Fibroblast of pulmonary artery (primary cell): ENCODE data around the gene HOXD11.

ENCODE experiments used
- DNase-seq: peaks from one replicate; pipeline ENCODE4 v3.0.0-alpha.2; 2010; ENCODE audit warnings: low read depth
- H3K4me3 ChIP-seq: replicated peaks from 2 replicates; pipeline ENCODE4 v1.5.1; 2011; ENCODE audit warnings: low read depth, mild to moderate bottlenecking, control low read depth, low read length, moderate library complexity
- TF ChIP-seq, protein P1 (sequence below): IDR thresholded peaks from 2 replicates; pipeline ENCODE4 v1.5.1; 2011; ENCODE audit warnings: mild to moderate bottlenecking, control low read depth, low read length, inconsistent platforms; ENCODE audit errors: missing control alignments

HOXD11 gene

DNA sequence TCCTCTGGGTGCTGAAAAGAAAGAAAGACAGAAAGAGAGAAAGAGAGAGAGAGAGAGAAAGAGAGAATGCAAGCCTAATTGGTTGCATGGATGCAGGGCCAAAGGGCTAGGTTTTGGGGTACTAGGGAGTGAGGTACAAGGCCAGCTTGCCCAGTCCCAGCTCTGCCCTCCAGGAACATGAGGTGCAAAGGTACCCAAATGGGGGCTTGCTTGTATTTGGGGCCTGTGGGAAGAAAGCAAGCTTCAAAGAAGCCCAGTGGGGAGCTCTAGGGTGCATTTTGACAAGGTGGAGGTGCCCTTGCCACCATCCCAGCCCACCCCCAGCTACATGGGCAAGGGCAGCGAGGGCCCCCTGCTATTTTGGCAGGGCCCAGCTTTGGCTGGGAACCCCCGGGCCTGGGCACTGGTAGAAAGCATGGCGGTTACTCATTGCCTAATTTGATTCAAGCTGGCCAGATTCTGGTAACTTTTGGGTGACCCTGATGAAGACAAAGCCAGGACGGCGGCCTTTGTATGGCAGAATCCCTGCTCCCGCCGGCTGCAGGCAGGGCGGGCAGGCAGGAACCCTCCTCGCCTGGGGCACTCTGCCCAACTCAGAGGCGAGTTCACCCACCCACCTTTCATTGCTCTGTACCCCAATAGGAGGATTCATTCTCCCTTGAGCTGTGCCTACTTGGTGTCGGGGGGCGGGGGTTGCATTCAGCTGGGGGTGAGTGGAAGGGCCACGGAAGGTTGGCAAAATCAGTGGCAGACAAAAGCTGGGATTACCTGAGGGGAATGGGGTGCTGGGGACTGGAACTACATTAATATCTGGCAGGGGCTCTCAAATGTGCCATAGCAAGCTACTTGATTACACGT is 43.7 kb downstream of the HOXD11 start:
- no peak overlapping the region for H3K4me3 ChIP-seq
- DNase-seq = no peak
- TF ChIP-seq, protein P1, sequence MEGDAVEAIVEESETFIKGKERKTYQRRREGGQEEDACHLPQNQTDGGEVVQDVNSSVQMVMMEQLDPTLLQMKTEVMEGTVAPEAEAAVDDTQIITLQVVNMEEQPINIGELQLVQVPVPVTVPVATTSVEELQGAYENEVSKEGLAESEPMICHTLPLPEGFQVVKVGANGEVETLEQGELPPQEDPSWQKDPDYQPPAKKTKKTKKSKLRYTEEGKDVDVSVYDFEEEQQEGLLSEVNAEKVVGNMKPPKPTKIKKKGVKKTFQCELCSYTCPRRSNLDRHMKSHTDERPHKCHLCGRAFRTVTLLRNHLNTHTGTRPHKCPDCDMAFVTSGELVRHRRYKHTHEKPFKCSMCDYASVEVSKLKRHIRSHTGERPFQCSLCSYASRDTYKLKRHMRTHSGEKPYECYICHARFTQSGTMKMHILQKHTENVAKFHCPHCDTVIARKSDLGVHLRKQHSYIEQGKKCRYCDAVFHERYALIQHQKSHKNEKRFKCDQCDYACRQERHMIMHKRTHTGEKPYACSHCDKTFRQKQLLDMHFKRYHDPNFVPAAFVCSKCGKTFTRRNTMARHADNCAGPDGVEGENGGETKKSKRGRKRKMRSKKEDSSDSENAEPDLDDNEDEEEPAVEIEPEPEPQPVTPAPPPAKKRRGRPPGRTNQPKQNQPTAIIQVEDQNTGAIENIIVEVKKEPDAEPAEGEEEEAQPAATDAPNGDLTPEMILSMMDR = no peak

DNA sequence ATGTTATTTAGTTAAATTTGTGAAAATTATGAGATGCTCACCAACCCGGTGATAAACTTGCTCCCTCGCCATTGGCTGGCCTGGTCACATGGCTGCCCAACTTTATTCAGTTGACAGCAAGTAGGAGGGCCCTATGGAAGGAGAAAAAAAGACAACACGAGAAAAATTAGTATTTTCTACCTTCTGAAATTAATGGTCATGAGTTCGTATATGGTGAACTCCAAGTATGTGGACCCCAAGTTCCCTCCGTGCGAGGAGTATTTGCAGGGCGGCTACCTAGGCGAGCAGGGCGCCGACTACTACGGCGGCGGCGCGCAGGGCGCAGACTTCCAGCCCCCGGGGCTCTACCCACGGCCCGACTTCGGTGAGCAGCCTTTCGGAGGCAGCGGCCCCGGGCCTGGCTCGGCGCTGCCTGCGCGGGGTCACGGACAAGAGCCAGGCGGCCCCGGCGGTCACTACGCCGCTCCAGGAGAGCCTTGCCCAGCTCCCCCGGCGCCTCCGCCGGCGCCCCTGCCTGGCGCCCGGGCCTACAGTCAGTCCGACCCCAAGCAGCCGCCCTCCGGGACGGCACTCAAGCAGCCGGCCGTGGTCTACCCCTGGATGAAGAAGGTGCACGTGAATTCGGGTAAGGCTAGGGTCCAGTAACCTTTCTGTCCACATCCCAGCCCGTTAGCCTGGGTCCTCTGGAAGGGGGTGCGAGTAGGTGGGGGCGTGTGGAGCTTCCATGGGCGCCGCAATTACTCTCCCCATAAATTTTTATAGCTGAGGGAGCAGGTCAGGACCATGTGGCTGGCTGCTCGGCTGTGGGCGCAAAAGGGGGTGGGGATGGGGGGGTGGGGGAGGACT is 44.6 kb downstream of the HOXD11 start, which contains the start of gene HOXD4:
Gene HOXD4 (plus strand): TSS at position 109 of the 846 bp plus-strand sequence. CDS start 84 bp downstream, at position 193.
- no peak for DNase-seq
- no peak within 1 kb of the TSS for H3K4me3 ChIP-seq
- TF ChIP-seq, protein P1 = no peak

DNA sequence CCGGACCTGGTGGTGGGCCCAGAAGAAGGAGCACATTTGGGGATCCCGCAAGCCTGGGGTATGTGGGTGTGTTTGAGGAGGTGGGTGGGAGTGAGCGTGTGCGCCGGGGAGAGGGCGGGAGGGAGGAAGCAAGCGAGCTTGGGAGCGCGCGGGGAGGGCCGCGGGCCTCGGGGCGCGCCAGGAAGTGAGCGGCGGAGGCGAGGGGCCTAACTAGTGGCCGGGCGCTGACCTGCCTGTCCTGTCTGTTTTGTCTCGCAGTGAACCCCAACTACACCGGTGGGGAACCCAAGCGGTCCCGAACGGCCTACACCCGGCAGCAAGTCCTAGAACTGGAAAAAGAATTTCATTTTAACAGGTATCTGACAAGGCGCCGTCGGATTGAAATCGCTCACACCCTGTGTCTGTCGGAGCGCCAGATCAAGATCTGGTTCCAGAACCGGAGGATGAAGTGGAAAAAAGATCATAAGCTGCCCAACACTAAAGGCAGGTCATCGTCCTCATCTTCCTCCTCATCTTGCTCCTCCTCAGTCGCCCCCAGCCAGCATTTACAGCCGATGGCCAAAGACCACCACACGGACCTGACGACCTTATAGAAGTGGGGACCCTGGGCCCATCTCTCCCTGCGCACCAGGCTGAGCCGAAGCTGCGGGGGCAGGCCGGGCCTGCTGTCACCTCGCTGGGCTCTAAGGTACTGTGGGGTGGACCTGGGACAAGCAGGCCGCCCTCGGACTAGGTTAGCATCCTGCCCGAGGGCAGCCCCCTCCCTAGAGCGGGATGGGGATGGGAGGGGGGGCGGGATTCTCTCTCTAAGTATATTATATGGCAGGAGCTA is 45.5 kb downstream of the HOXD11 start:
- DNase-seq = no peak
- no peak overlapping the region for H3K4me3 ChIP-seq
- TF ChIP-seq, protein P1 = no peak

DNA sequence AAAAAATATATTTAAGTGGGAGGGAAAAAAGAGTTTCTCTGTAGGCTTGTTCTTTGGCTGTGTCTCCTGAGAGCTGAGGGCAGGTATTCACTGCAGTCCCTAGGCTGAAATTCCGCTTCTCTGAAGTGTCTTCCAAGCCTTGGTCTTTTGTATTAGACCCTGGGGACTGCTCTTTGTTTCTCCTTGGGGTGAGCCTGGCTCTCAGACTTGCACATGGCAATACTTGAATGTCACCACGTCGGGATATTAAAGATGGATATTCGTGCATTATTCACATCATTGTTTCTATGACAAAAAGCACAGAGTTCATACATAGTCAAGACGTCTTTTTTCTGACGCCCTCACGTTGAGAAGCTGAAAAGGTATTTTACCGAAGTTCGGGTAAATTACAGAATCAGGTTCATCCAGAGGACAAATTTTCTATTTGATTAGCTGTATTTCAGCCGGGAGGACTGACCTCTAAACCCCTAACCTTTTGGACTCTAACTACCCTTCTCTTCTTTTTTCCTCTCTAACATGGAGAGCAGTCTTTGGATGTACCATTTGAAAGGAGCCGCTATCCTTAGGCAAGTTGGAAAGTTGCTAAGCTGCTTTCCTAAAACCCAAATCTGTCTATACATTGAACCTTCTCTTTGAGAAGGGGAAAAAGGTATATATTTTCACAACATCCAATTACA is 47.6 kb downstream of the HOXD11 start:
- DNase-seq = no peak
- H3K4me3 ChIP-seq = no peak overlapping the region
- TF ChIP-seq, protein P1 = no peak

DNA sequence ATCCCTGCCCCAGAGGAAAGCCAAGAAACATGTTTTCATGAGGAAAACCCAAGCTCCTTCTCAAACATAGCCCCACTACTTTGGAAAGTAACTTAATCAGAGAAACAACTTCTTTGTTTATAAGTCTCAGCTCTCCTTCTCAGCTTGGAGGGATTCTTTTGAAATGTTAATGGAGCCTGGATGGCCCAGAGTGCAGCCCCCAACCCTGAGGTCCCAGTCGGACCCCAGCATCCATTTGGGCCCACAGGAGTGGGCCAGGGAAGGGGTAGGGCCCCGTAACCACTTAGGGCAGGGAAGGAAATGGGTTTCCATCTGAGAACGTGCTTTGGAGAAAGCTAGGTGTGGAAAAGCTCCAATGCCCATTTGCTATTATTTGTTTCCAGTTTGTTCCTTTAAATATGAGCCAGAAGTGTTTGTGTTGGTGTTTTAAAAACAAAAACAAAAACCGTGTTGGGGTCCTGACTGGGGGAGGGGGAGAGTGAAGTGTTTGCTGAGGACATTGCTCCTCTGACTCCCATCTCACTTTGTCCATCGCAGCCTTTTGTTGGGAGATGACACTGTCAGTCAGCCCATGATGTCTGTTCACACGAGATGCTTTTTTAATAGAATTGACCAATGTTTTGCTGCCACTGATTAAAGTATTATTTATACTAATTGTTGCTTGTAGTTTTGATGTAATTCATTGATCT is 48.4 kb downstream of the HOXD11 start:
- TF ChIP-seq, protein P1 = no peak
- no peak overlapping the region for H3K4me3 ChIP-seq
- no peak for DNase-seq
